HEK293 (cell line): ENCODE data around the gene DNAJC7.

Experiments used
- CTCF ChIA-PET: fragments of 350-600 bp; formaldehyde crosslinking; extraction: SDS; loops from one replicate; lab custom pipeline; 2021; ENCODE audit warnings: antibody characterized with exemption; lab: Yijun Ruan, JAX
- POLR2A ChIA-PET: fragments of 300-600 bp; formaldehyde crosslinking; extraction: SDS; loops from one replicate; lab custom pipeline; 2020; ENCODE audit warnings: antibody characterized with exemption, inconsistent platforms; lab: Yijun Ruan, JAX
- H3K27ac ChIP-seq: fragments of 200-500 bp; sonication (Bioruptor generic); 2 replicates; pipeline ENCODE4 v1.5.1; 2014; ENCODE audit warnings: low read depth, low read length, control low read depth, inconsistent platforms; ENCODE audit errors: extremely low read depth
- H3K36me3 ChIP-seq, 2 experiments: fragments of 200-500 bp in 1 of 2; sonication (Bioruptor generic) in 1 of 2; 1 replicate in 1 of 2; 2 replicates in 1 of 2; pipeline ENCODE4 v1.5.1; 2014 to 2017; ENCODE audit warnings: inconsistent platforms in 2 of 2, low read length in 2 of 2; ENCODE audit not compliant: control insufficient read depth in 2 of 2, insufficient read depth in 1 of 2
- H3K4me1 ChIP-seq: fragments of 200-500 bp; sonication (Bioruptor generic); 2 replicates; pipeline ENCODE4 v1.5.1; 2014; ENCODE audit warnings: mild to moderate bottlenecking, low read length, inconsistent platforms; ENCODE audit not compliant: control insufficient read depth, insufficient read depth
- H3K4me3 ChIP-seq: 2 replicates; pipeline ENCODE4 v1.5.1; 2011; ENCODE audit warnings: low read depth, mild to moderate bottlenecking, control low read depth, low read length, moderate library complexity
- H3K9me3 ChIP-seq: fragments of 200-500 bp; sonication (Bioruptor generic); 2 replicates; pipeline ENCODE4 v1.5.1; 2014; ENCODE audit warnings: low read depth, low read length, inconsistent platforms; ENCODE audit not compliant: control insufficient read depth, insufficient read depth
- EGR2 ChIP-seq: fragments of 450-650 bp; formaldehyde crosslinking; IDR thresholded peaks from 2 replicates; pipeline ENCODE4 v1.5.1; 2016; ENCODE audit warnings: low read depth, missing biosample characterization, missing genetic modification characterization
- HOXA7 ChIP-seq: sonication (generic); formaldehyde crosslinking; IDR thresholded peaks from 2 replicates; pipeline ENCODE4 v1.8.1; 2022; ENCODE audit warnings: missing genetic modification reagents, borderline replicate concordance
- KLF7 ChIP-seq: fragments of 450-650 bp; formaldehyde crosslinking; IDR thresholded peaks from 2 replicates; pipeline ENCODE4 v1.5.1; 2016; ENCODE audit warnings: missing biosample characterization, missing genetic modification characterization, borderline replicate concordance
- MZF1 ChIP-seq: fragments of 450-650 bp; formaldehyde crosslinking; IDR thresholded peaks from 2 replicates; pipeline ENCODE4 v1.5.1; 2017; ENCODE audit warnings: missing biosample characterization, missing genetic modification characterization, borderline replicate concordance
- TRIM28 ChIP-seq: IDR thresholded peaks from 2 replicates; pipeline ENCODE4 v1.6.1; 2011; ENCODE audit warnings: low read length, control low read depth, borderline replicate concordance
- YY2 ChIP-seq: fragments of 450-650 bp; formaldehyde crosslinking; IDR thresholded peaks from 2 replicates; pipeline ENCODE4 v1.5.1; 2016; ENCODE audit warnings: missing biosample characterization, missing genetic modification characterization
- ZEB2 ChIP-seq: fragments of 450-650 bp; formaldehyde crosslinking; IDR thresholded peaks from 2 replicates; pipeline ENCODE4 v1.5.1; 2016; ENCODE audit warnings: missing biosample characterization, missing genetic modification characterization
- ZNF19 ChIP-seq: fragments of 450-650 bp; formaldehyde crosslinking; IDR thresholded peaks from 2 replicates; pipeline ENCODE4; 2016; ENCODE audit warnings: missing biosample characterization, missing genetic modification characterization, low read depth
- ZNF2 ChIP-seq: fragments of 450-650 bp; formaldehyde crosslinking; IDR thresholded peaks from 2 replicates; pipeline ENCODE4 v1.5.1; 2016; ENCODE audit warnings: missing biosample characterization, missing genetic modification characterization
- ZNF221 ChIP-seq: fragments of 450-650 bp; formaldehyde crosslinking; IDR thresholded peaks from 2 replicates; pipeline ENCODE4 v1.5.1; 2017; ENCODE audit warnings: missing biosample characterization, missing genetic modification characterization, borderline replicate concordance
- ZNF354C ChIP-seq: fragments of 450-650 bp; formaldehyde crosslinking; IDR thresholded peaks from 2 replicates; pipeline ENCODE4 v1.5.1; 2016; ENCODE audit warnings: missing biosample characterization, missing genetic modification characterization, low read depth, borderline replicate concordance
- ZNF404 ChIP-seq: fragments of 450-650 bp; formaldehyde crosslinking; IDR thresholded peaks from 2 replicates; pipeline ENCODE4 v1.5.1; 2017; ENCODE audit warnings: missing biosample characterization, missing genetic modification characterization
- ZNF426 ChIP-seq: fragments of 450-650 bp; formaldehyde crosslinking; IDR thresholded peaks from 2 replicates; pipeline ENCODE4 v1.5.1; 2017; ENCODE audit warnings: missing biosample characterization, missing genetic modification characterization, mild to moderate bottlenecking, inconsistent platforms, moderate library complexity
- ZNF529 ChIP-seq: fragments of 450-650 bp; formaldehyde crosslinking; IDR thresholded peaks from 2 replicates; pipeline ENCODE4 v1.5.1; 2017; ENCODE audit warnings: missing genetic modification characterization, missing biosample characterization; ENCODE audit not compliant: insufficient replicate concordance
- ZNF571 ChIP-seq: fragments of 450-650 bp; formaldehyde crosslinking; IDR thresholded peaks from 2 replicates; pipeline ENCODE4 v1.5.0; 2017; ENCODE audit warnings: missing biosample characterization, missing genetic modification characterization
- ZNF600 ChIP-seq: fragments of 450-650 bp; formaldehyde crosslinking; IDR thresholded peaks from 2 replicates; pipeline ENCODE4 v1.5.1; 2016; ENCODE audit warnings: missing biosample characterization, missing genetic modification characterization
- TF ChIP-seq, protein P1 (sequence below): fragments of 450-650 bp; formaldehyde crosslinking; IDR thresholded peaks from 2 replicates; pipeline ENCODE4 v1.5.1; 2016; ENCODE audit warnings: missing biosample characterization, missing genetic modification characterization
- TF ChIP-seq, protein P2 (sequence below): fragments of 450-650 bp; formaldehyde crosslinking; IDR thresholded peaks from 2 replicates; pipeline ENCODE4 v1.5.1; 2016; ENCODE audit warnings: missing biosample characterization, missing genetic modification characterization
- TF ChIP-seq, protein P3 (sequence below): fragments of 450-650 bp; formaldehyde crosslinking; optimal IDR thresholded peaks from 2 replicates; pipeline ENCODE3; 2016; ENCODE audit warnings: missing biosample characterization, mild to moderate bottlenecking, missing genetic modification characterization
- TF ChIP-seq, protein P4 (sequence below): fragments of 450-650 bp; formaldehyde crosslinking; IDR thresholded peaks from 2 replicates; pipeline ENCODE4 v1.5.1; 2016; ENCODE audit warnings: missing biosample characterization, missing genetic modification characterization, borderline replicate concordance
- TF ChIP-seq, protein P5 (sequence below): fragments of 450-650 bp; formaldehyde crosslinking; IDR thresholded peaks from 2 replicates; pipeline ENCODE4 v1.5.0; 2017; ENCODE audit warnings: missing biosample characterization, missing genetic modification characterization, borderline replicate concordance

The DNAJC7 gene

DNA sequence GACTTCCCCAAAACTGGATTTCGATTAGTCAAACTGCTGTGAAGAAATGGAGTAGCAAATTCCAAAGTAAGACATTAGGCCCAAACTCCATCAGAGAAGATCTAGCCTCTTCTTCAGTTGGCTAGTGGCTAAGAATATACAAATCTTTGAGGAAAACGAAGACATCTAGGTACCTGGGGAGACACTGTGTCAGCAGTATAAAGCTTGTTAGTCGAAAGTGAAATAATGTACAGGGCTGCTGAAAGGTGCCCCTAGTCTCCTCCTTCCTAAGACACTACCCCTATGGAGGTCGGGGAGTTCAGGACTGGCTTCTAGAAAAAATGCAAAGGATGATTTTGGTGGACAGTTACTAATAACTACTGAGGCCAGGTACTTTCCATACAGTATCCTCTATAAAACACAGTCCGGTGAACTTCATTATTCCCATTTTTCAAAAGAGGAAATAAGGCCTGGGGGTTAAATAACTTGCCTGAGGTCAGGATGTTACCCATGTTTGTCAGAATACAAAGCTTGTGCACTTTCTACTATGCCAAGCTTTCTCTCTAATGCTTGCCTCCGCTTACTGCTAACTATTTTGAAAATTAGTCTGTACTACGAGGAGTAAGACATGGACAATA is 15.0 kb downstream of the DNAJC7 start (continued):
- TF ChIP-seq ZNF600 (tag by site-specific recombination) (no peak), ZNF404 (tag by site-specific recombination) (no peak), ZNF2 (tag by site-specific recombination) (no peak), HOXA7 (CRISPR knock-in tag) (no peak), ZNF19 (tag by site-specific recombination) (no peak)
- TF ChIP-seq, protein P1, sequence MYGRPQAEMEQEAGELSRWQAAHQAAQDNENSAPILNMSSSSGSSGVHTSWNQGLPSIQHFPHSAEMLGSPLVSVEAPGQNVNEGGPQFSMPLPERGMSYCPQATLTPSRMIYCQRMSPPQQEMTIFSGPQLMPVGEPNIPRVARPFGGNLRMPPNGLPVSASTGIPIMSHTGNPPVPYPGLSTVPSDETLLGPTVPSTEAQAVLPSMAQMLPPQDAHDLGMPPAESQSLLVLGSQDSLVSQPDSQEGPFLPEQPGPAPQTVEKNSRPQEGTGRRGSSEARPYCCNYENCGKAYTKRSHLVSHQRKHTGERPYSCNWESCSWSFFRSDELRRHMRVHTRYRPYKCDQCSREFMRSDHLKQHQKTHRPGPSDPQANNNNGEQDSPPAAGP (tag by site-specific recombination), result no peak
- TF ChIP-seq, protein P2, sequence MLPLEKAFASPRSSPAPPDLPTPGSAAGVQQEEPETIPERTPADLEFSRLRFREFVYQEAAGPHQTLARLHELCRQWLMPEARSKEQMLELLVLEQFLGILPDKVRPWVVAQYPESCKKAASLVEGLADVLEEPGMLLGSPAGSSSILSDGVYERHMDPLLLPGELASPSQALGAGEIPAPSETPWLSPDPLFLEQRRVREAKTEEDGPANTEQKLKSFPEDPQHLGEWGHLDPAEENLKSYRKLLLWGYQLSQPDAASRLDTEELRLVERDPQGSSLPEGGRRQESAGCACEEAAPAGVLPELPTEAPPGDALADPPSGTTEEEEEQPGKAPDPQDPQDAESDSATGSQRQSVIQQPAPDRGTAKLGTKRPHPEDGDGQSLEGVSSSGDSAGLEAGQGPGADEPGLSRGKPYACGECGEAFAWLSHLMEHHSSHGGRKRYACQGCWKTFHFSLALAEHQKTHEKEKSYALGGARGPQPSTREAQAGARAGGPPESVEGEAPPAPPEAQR (tag by site-specific recombination), result no peak

DNA sequence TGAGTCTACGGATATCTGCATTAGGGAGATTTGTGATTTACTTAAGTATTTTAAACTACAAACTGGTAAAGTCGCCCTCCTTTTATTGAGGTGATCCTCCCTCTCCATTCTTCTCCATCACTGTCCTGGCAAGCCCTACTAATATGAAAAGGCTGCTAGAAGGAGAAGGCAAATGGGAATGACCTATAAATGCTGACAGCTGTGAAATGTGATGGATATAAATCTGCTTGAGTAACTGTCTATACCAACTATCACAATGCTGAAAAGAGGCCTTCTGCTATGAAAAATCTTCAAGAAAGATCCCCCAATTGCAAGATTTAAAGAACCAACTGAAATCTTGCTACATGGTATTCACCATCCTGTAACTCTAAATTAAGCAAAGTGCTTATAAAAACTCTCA is 15.5 kb downstream of the DNAJC7 start:
- POLR2A ChIA-PET, result no interaction called here
- CTCF ChIA-PET, result interaction anchor here (5.3 kb wide), 1 partner anchor 17 kb away, joined by 21 read pairs; the partner anchor contains the start of gene NKIRAS2
- Histone ChIP-seq H3K9me3 (no peaks in the 10 kb centered on the region; the same call in 1 of the 2 replicates), H3K27ac (no peak overlapping the region), H3K36me3 (peaks cover 52 to 64% of the 10 kb centered on the region in 2 experiments), H3K4me3 (no peak overlapping the region), H3K4me1 (0 out of 2 replicates have a peak, but pooled peaks cover 2% of the 10 kb centered on the region)
- no peak for TF ChIP-seq ZNF571 (tag by site-specific recombination)
- TF ChIP-seq ZNF221 (tag by site-specific recombination), result no peak
- no peak for TF ChIP-seq ZNF426
- TF ChIP-seq, protein P1 (tag by site-specific recombination), result no peak
- TF ChIP-seq ZEB2, result no peak
- TF ChIP-seq, protein P3, sequence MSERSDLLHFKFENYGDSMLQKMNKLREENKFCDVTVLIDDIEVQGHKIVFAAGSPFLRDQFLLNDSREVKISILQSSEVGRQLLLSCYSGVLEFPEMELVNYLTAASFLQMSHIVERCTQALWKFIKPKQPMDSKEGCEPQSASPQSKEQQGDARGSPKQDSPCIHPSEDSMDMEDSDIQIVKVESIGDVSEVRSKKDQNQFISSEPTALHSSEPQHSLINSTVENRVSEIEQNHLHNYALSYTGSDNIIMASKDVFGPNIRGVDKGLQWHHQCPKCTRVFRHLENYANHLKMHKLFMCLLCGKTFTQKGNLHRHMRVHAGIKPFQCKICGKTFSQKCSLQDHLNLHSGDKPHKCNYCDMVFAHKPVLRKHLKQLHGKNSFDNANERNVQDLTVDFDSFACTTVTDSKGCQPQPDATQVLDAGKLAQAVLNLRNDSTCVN (tag by site-specific recombination), result no peak

DNA sequence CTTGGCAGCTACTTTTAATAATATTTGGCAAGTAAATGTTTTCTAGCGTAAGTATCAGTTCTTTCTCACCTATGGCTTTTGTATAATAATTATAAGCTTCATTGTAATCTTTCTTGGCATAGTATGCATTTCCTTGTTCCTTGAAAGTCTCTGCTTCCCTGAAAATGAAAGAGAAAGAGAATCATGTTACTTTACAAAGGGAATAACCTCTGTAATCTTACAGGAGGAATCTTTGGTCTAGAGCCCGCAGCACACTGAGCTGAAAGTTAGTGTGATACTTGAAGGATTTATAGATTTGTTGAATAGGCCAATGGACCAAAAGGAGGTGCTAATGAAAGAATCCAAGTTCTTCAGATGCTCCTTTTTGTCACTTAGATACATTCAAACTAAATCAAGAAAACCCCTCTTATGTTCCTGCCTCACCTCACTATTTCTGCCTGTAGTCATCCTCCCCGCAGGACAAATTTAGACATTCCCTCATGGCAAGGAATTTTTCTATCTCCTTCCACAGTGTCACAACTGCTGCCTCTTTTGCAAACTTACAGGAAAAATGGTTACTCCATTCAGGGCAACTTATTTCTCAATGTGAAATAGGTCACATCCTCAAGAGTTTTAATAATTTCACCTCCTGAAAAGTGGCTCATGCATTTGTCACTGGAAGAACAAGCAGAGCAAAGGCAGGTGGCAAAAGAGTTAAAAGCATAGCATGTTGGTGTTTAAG is 16.7 kb downstream of the DNAJC7 start:
- ChIA-PET CTCF (interaction anchor here (0.6 to 1.4 kb wide), 4 partner anchors 9 to 23 kb away, joined by 3 to 4 read pairs (median 3); partner anchors contain the start of gene NKIRAS2), POLR2A (no interaction called here)
- Histone ChIP-seq H3K36me3 (peaks cover 62 to 76% of the 10 kb centered on the region in 2 experiments), H3K4me1 (0 out of 2 replicates have a peak, but pooled peaks cover 2% of the 10 kb centered on the region), H3K4me3 (no peak overlapping the region), H3K27ac (no peak overlapping the region), H3K9me3 (no peaks in the 10 kb centered on the region; the same call in 1 of the 2 replicates)
- TF ChIP-seq, protein P4, sequence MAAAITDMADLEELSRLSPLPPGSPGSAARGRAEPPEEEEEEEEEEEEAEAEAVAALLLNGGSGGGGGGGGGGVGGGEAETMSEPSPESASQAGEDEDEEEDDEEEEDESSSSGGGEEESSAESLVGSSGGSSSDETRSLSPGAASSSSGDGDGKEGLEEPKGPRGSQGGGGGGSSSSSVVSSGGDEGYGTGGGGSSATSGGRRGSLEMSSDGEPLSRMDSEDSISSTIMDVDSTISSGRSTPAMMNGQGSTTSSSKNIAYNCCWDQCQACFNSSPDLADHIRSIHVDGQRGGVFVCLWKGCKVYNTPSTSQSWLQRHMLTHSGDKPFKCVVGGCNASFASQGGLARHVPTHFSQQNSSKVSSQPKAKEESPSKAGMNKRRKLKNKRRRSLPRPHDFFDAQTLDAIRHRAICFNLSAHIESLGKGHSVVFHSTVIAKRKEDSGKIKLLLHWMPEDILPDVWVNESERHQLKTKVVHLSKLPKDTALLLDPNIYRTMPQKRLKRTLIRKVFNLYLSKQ (tag by site-specific recombination), result no peak
- TF ChIP-seq YY2 (tag by site-specific recombination) (no peak), KLF7 (no peak), ZNF354C (tag by site-specific recombination) (no peak), MZF1 (no peak), ZNF529 (tag by site-specific recombination) (no peak), EGR2 (tag by site-specific recombination) (no peak), TRIM28 (no peak)
- TF ChIP-seq, protein P5, sequence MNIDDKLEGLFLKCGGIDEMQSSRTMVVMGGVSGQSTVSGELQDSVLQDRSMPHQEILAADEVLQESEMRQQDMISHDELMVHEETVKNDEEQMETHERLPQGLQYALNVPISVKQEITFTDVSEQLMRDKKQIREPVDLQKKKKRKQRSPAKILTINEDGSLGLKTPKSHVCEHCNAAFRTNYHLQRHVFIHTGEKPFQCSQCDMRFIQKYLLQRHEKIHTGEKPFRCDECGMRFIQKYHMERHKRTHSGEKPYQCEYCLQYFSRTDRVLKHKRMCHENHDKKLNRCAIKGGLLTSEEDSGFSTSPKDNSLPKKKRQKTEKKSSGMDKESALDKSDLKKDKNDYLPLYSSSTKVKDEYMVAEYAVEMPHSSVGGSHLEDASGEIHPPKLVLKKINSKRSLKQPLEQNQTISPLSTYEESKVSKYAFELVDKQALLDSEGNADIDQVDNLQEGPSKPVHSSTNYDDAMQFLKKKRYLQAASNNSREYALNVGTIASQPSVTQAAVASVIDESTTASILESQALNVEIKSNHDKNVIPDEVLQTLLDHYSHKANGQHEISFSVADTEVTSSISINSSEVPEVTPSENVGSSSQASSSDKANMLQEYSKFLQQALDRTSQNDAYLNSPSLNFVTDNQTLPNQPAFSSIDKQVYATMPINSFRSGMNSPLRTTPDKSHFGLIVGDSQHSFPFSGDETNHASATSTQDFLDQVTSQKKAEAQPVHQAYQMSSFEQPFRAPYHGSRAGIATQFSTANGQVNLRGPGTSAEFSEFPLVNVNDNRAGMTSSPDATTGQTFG, result no peak
